HEK293 (cell line): Measurements from ENCODE around the gene TBC1D24.

Source experiments
- CTCF ChIA-PET: fragments of 350-600 bp; formaldehyde crosslinking; extraction: SDS; loops from one replicate; lab custom pipeline; 2021; ENCODE audit warnings: antibody characterized with exemption; lab: Yijun Ruan, JAX
- POLR2A ChIA-PET: fragments of 300-600 bp; formaldehyde crosslinking; extraction: SDS; loops from one replicate; lab custom pipeline; 2020; ENCODE audit warnings: antibody characterized with exemption, inconsistent platforms; lab: Yijun Ruan, JAX
- H3K27ac ChIP-seq: fragments of 200-500 bp; sonication (Bioruptor generic); 2 replicates; pipeline ENCODE4 v1.5.1; 2014; ENCODE audit warnings: low read depth, low read length, control low read depth, inconsistent platforms; ENCODE audit errors: extremely low read depth
- H3K36me3 ChIP-seq, 2 experiments: fragments of 200-500 bp in 1 of 2; sonication (Bioruptor generic) in 1 of 2; 1 replicate in 1 of 2; 2 replicates in 1 of 2; pipeline ENCODE4 v1.5.1; 2014 to 2017; ENCODE audit warnings: inconsistent platforms in 2 of 2, low read length in 2 of 2; ENCODE audit not compliant: control insufficient read depth in 2 of 2, insufficient read depth in 1 of 2
- H3K4me1 ChIP-seq: fragments of 200-500 bp; sonication (Bioruptor generic); 2 replicates; pipeline ENCODE4 v1.5.1; 2014; ENCODE audit warnings: mild to moderate bottlenecking, low read length, inconsistent platforms; ENCODE audit not compliant: control insufficient read depth, insufficient read depth
- H3K4me3 ChIP-seq: 2 replicates; pipeline ENCODE4 v1.5.1; 2011; ENCODE audit warnings: low read depth, mild to moderate bottlenecking, control low read depth, low read length, moderate library complexity
- H3K9me3 ChIP-seq: fragments of 200-500 bp; sonication (Bioruptor generic); 2 replicates; pipeline ENCODE4 v1.5.1; 2014; ENCODE audit warnings: low read depth, low read length, inconsistent platforms; ENCODE audit not compliant: control insufficient read depth, insufficient read depth
- GLIS1 ChIP-seq: fragments of 450-650 bp; formaldehyde crosslinking; IDR thresholded peaks from 2 replicates; pipeline ENCODE4 v1.5.1; 2016; ENCODE audit warnings: missing biosample characterization, missing genetic modification characterization
- GLIS2 ChIP-seq: fragments of 450-650 bp; formaldehyde crosslinking; IDR thresholded peaks from 2 replicates; pipeline ENCODE4 v1.5.1; 2016; ENCODE audit warnings: missing biosample characterization, missing genetic modification characterization
- IKZF3 ChIP-seq: fragments of 450-650 bp; IDR thresholded peaks from 2 replicates; pipeline ENCODE4 v1.5.0; 2018; ENCODE audit warnings: missing biosample characterization, mild to moderate bottlenecking, missing genetic modification characterization, moderate library complexity
- KLF17 ChIP-seq: fragments of 450-650 bp; formaldehyde crosslinking; IDR thresholded peaks from 2 replicates; pipeline ENCODE4 v1.5.1; 2016; ENCODE audit warnings: missing biosample characterization, missing genetic modification characterization
- PRDM4 ChIP-seq: fragments of 450-650 bp; formaldehyde crosslinking; IDR thresholded peaks from 2 replicates; pipeline ENCODE4 v1.5.1; 2017; ENCODE audit warnings: missing biosample characterization, missing genetic modification characterization
- SP3 ChIP-seq: fragments of 450-650 bp; formaldehyde crosslinking; IDR thresholded peaks from 2 replicates; pipeline ENCODE4 v1.5.1; 2016; ENCODE audit warnings: missing biosample characterization, missing genetic modification characterization
- YY1 ChIP-seq: fragments of 450-650 bp; formaldehyde crosslinking; IDR thresholded peaks from 2 replicates; pipeline ENCODE4 v1.5.1; 2018; ENCODE audit warnings: missing biosample characterization, missing genetic modification characterization
- ZBTB10 ChIP-seq: fragments of 450-650 bp; formaldehyde crosslinking; IDR thresholded peaks from 2 replicates; pipeline ENCODE4 v1.5.1; 2016; ENCODE audit warnings: missing biosample characterization, missing genetic modification characterization
- ZBTB21 ChIP-seq: fragments of 450-650 bp; formaldehyde crosslinking; IDR thresholded peaks from 2 replicates; pipeline ENCODE4 v1.5.1; 2017; ENCODE audit warnings: missing biosample characterization, missing genetic modification characterization
- ZBTB6 ChIP-seq: fragments of 450-650 bp; formaldehyde crosslinking; IDR thresholded peaks from 2 replicates; pipeline ENCODE4 v1.5.1; 2017; ENCODE audit warnings: missing biosample characterization, missing genetic modification characterization
- ZFP37 ChIP-seq: fragments of 450-650 bp; formaldehyde crosslinking; IDR thresholded peaks from 2 replicates; pipeline ENCODE4 v1.5.1; 2016; ENCODE audit warnings: missing biosample characterization, missing genetic modification characterization
- ZNF10 ChIP-seq: fragments of 450-650 bp; formaldehyde crosslinking; IDR thresholded peaks from 2 replicates; pipeline ENCODE4 v1.5.1; 2017; ENCODE audit warnings: missing biosample characterization, missing genetic modification characterization
- ZNF18 ChIP-seq: fragments of 450-650 bp; formaldehyde crosslinking; IDR thresholded peaks from 2 replicates; pipeline ENCODE4 v1.5.1; 2016; ENCODE audit warnings: missing biosample characterization, missing genetic modification characterization
- ZNF184 ChIP-seq: fragments of 450-650 bp; IDR thresholded peaks from 2 replicates; pipeline ENCODE4 v1.5.1; 2018; ENCODE audit warnings: missing biosample characterization, mild to moderate bottlenecking, missing genetic modification characterization
- ZNF223 ChIP-seq: fragments of 450-650 bp; formaldehyde crosslinking; IDR thresholded peaks from 2 replicates; pipeline ENCODE4 v1.5.1; 2016; ENCODE audit warnings: missing biosample characterization, missing genetic modification characterization
- ZNF239 ChIP-seq: fragments of 450-650 bp; formaldehyde crosslinking; IDR thresholded peaks from 2 replicates; pipeline ENCODE4 v1.5.1; 2016; ENCODE audit warnings: missing biosample characterization, missing genetic modification characterization
- ZNF24 ChIP-seq: fragments of 450-650 bp; formaldehyde crosslinking; IDR thresholded peaks from 2 replicates; pipeline ENCODE4 v1.5.1; 2016; ENCODE audit warnings: missing biosample characterization, missing genetic modification characterization
- ZNF341 ChIP-seq: fragments of 450-650 bp; formaldehyde crosslinking; IDR thresholded peaks from 2 replicates; pipeline ENCODE4; 2016; ENCODE audit warnings: low read depth, missing biosample characterization, missing genetic modification characterization
- ZNF37A ChIP-seq: fragments of 450-650 bp; IDR thresholded peaks from 2 replicates; pipeline ENCODE4 v1.5.1; 2018; ENCODE audit warnings: missing biosample characterization, missing genetic modification characterization
- ZNF394 ChIP-seq: fragments of 450-650 bp; formaldehyde crosslinking; IDR thresholded peaks from 2 replicates; pipeline ENCODE4 v1.5.1; 2016; ENCODE audit warnings: missing biosample characterization, missing genetic modification characterization, mild to moderate bottlenecking, moderate library complexity, borderline replicate concordance
- ZNF426 ChIP-seq: fragments of 450-650 bp; formaldehyde crosslinking; IDR thresholded peaks from 2 replicates; pipeline ENCODE4 v1.5.1; 2017; ENCODE audit warnings: missing biosample characterization, missing genetic modification characterization, mild to moderate bottlenecking, inconsistent platforms, moderate library complexity
- ZNF664 ChIP-seq: fragments of 450-650 bp; formaldehyde crosslinking; IDR thresholded peaks from 2 replicates; pipeline ENCODE4 v1.5.1; 2016; ENCODE audit warnings: missing biosample characterization, missing genetic modification characterization
- ZNF76 ChIP-seq: fragments of 450-650 bp; formaldehyde crosslinking; IDR thresholded peaks from 2 replicates; pipeline ENCODE4; 2016; ENCODE audit warnings: low read depth, missing biosample characterization, missing genetic modification characterization, borderline replicate concordance
- TF ChIP-seq, protein P1 (sequence below): fragments of 450-650 bp; formaldehyde crosslinking; IDR thresholded peaks from 2 replicates; pipeline ENCODE4 v1.5.1; 2016; ENCODE audit warnings: missing biosample characterization, missing genetic modification characterization

Gene TBC1D24

GRCh38 chr16:2467528-2468232 lies 7.2 kb upstream of the TBC1D24 start (continued):
- TF ChIP-seq, protein P1, sequence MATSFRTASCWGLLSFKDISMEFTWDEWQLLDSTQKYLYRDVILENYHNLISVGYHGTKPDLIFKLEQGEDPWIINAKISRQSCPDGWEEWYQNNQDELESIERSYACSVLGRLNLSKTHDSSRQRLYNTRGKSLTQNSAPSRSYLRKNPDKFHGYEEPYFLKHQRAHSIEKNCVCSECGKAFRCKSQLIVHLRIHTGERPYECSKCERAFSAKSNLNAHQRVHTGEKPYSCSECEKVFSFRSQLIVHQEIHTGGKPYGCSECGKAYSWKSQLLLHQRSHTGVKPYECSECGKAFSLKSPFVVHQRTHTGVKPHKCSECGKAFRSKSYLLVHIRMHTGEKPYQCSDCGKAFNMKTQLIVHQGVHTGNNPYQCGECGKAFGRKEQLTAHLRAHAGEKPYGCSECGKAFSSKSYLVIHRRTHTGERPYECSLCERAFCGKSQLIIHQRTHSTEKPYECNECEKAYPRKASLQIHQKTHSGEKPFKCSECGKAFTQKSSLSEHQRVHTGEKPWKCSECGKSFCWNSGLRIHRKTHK (tag by site-specific recombination) = no peak
- TF ChIP-seq IKZF3 (tag by site-specific recombination) (peak; percentile 93), SP3 (peak; percentile 80), ZNF394 (tag by site-specific recombination) (peak; percentile 14; the same call in 1 of the 2 replicates), GLIS1 (tag by site-specific recombination) (peak; percentile 97), ZNF18 (no peak), YY1 (tag by site-specific recombination) (peak; percentile 50; the same call in 1 of the 2 replicates), KLF17 (peak; percentile 67; the same call in 1 of the 2 replicates), ZBTB6 (tag by site-specific recombination) (peak; percentile 81), ZNF341 (tag by site-specific recombination) (0 out of 2 replicates have a peak, but pooled peaks have one; percentile 6), ZNF76 (tag by site-specific recombination) (no peak), ZNF184 (tag by site-specific recombination) (peak; percentile 57; the same call in 1 of the 2 replicates), ZNF24 (tag by site-specific recombination) (0 out of 2 replicates have a peak, but pooled peaks have one; percentile 29), GLIS2 (peak; percentile 62; the same call in 1 of the 2 replicates), PRDM4 (tag by site-specific recombination) (no peak), ZNF664 (tag by site-specific recombination) (no peak)

DNA sequence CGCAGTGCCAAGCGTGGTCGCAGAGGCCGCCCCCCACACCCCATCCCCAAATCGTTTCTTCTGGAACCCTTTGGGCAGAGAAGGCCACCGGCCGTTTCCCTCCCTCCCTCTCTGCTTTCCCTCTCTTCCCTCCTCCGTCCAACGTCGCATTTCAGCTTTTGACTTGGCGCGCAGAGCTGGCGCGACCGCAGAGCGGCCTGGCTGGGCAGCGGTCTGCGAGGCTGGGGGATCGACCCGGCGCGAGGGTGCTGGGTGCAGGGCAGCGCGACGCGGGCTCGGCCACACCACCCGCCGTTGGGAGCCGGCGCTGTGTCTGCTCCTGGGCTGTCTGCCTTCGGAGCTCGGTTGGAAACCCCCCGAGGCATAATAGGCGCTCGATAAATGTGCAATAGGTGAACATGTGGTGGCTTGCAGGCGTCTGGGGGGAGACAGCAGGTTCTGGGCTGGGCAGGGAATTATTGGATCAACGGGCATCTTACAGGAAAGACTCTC lies 6.6 kb upstream of the TBC1D24 start:
- POLR2A ChIA-PET = interaction anchor here (0.6 to 3.2 kb wide), 10 partner anchors 9 to 425 kb away, joined by 3 to 34 read pairs (median 4); partner anchors contain the start of genes ATP6V0C, ECI1 and TEDC2
- Histone ChIP-seq H3K4me3 (peak overlapping the region; percentile 37), H3K4me1 (peaks cover 27% of the 10 kb centered on the region), H3K9me3 (no peaks in the 10 kb centered on the region), H3K36me3 (peaks cover 0 to 11% of the 10 kb centered on the region in 2 experiments; a peak in 1 of 3 replicates), H3K27ac (peak overlapping the region; percentile 85)
- CTCF ChIA-PET = interaction anchor here (0.6 to 2.5 kb wide), 3 partner anchors 32 to 218 kb away, joined by 3 to 8 read pairs (median 4); no protein-coding TSS in a partner anchor
- TF ChIP-seq ZNF223 (tag by site-specific recombination) (no peak), ZFP37 (tag by site-specific recombination) (peak; percentile 35; the same call in 1 of the 2 replicates), ZNF10 (tag by site-specific recombination) (no peak), ZNF239 (tag by site-specific recombination) (0 out of 2 replicates have a peak, but pooled peaks have one; percentile 8), ZBTB21 (tag by site-specific recombination) (no peak), ZNF37A (tag by site-specific recombination) (no peak), ZNF426 (no peak), ZBTB10 (0 out of 2 replicates have a peak, but pooled peaks have one; percentile 45)
